Fibroblast of lung (primary cell): ENCODE measurements around the gene UGT3A2. TPM values are rescaled to one million over a fixed set of nuclear protein-coding genes. Genes with fewer than 3 reads are reported as not detected.

Experiments
- DNase-seq, 2 donors: peaks; one replicate each; pipeline versions ENCODE4 v3.0.0 to v3.0.0-alpha.2; 2010; ENCODE audit warnings: low read depth in 2 of 2
- H2AFZ ChIP-seq: 2 replicates; pipeline ENCODE4 v1.5.1; 2012; ENCODE audit warnings: low read length, control low read depth, inconsistent platforms
- H3K27ac ChIP-seq: 2 replicates; pipeline ENCODE4 v1.5.1; 2011; ENCODE audit warnings: low read length, control low read depth; ENCODE audit not compliant: insufficient read depth
- H3K27me3 ChIP-seq: 2 replicates; pipeline ENCODE4 v1.5.1; 2011; ENCODE audit warnings: mild to moderate bottlenecking, low read length; ENCODE audit not compliant: control insufficient read depth, insufficient read depth
- H3K36me3 ChIP-seq: 2 replicates; pipeline ENCODE4 v1.5.1; 2011; ENCODE audit warnings: low read length; ENCODE audit not compliant: control insufficient read depth, insufficient read depth
- H3K4me1 ChIP-seq: 2 replicates; pipeline ENCODE4 v1.5.1; 2011; ENCODE audit warnings: low read length; ENCODE audit not compliant: control insufficient read depth, insufficient read depth; ENCODE audit errors: extremely low read depth
- H3K4me2 ChIP-seq: 2 replicates; pipeline ENCODE4 v1.5.1; 2011; ENCODE audit warnings: low read length, control low read depth; ENCODE audit not compliant: insufficient read depth; ENCODE audit errors: extremely low read depth
- H3K4me3 ChIP-seq, 4 experiments: fragments of 200-600 bp in 1 of 4; sonication (generic) in 1 of 4; replicated peaks in 1 of 4; 2 replicates each; pipeline ENCODE4 v1.5.1; 2011 to 2016; ENCODE audit warnings: low read length in 4 of 4, low read depth in 3 of 4, mild to moderate bottlenecking in 3 of 4, control low read depth in 2 of 4, inconsistent platforms in 1 of 4, mixed read lengths in 1 of 4; ENCODE audit not compliant: insufficient read depth in 1 of 4; ENCODE audit errors: control extremely low read depth in 1 of 4
- H3K79me2 ChIP-seq: 2 replicates; pipeline ENCODE4 v1.5.1; 2012; ENCODE audit warnings: mild to moderate bottlenecking, low read length, inconsistent platforms; ENCODE audit not compliant: control insufficient read depth, insufficient read depth
- H3K9ac ChIP-seq: 2 replicates; pipeline ENCODE4 v1.5.1; 2011; ENCODE audit warnings: mild to moderate bottlenecking, low read length, control low read depth; ENCODE audit not compliant: insufficient read depth
- H3K9me3 ChIP-seq: 2 replicates; pipeline ENCODE4 v1.5.1; 2012; ENCODE audit warnings: low read depth, low read length; ENCODE audit not compliant: control insufficient read depth, insufficient read depth
- H4K20me1 ChIP-seq: 2 replicates; pipeline ENCODE4 v1.5.1; 2011; ENCODE audit warnings: low read length; ENCODE audit not compliant: control insufficient read depth, insufficient read depth; ENCODE audit errors: extremely low read depth
- EZH2 ChIP-seq: IDR thresholded peaks from 2 replicates; pipeline ENCODE4 v1.5.1; 2012; ENCODE audit warnings: low read length, control low read depth, mild to moderate bottlenecking; ENCODE audit errors: missing control alignments
- polyA plus RNA-seq, 2 donors: library from polyadenylated mRNA; depleted of rRNA in 1 of 2; stranded (reverse) in 1 of 2; unstranded in 1 of 2; fragments of >200 nt; gene quantifications; 2 replicates each; pipeline ENCODE4 v1.2.1, GENCODE V29; 2011 to 2012; ENCODE audit warnings: missing spikeins in 1 of 2
- total RNA-seq: library from RNA; depleted of rRNA; stranded (reverse); fragments of >200 nt; gene quantifications from 2 replicates; pipeline ENCODE4 v1.2.1, GENCODE V29; 2014
- TF ChIP-seq, protein P1 (sequence below), 2 donors: IDR thresholded peaks in 1 of 2; conservative IDR thresholded peaks in 1 of 2; 1 replicate in 1 of 2; 2 replicates in 1 of 2; pipeline ENCODE4 v1.5.1; 2011 to 2012; ENCODE audit warnings: low read length in 2 of 2, control low read depth in 1 of 2, inconsistent platforms in 1 of 2, low read depth in 1 of 2, mild to moderate bottlenecking in 1 of 2

Gene UGT3A2
- total and polyA plus RNA-seq, 2 donors (not counting 1 experiment from before 2014, with no cell fraction given) = not detected

DNA sequence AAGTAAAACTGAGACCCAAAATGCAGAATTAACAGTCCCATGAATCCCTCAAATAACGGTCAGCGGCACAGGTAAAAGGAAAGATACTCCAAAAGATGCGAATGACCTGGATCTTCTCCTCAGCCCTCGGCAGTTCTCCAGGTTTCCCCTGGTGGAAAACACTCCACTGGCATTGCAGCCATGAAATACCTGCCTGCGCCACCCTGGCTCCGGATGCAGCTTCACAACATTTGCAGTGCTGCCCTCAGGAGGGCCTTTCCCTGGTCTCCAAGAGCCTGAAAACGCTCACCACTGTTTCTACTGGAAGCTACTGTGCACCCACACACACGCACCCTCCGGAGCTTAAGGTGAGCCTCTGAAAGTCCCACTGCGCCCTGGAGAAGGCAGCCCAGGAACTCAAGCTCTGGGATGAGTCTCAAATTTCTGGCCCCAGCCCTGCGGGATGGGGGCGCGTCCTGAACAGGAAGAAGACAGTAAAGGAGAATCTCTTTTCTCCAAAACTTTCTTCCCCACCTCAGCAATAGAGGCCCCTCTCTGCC lies 612 bp downstream of the UGT3A2 start:
- TF ChIP-seq EZH2 = no peak
- TF ChIP-seq, protein P1, sequence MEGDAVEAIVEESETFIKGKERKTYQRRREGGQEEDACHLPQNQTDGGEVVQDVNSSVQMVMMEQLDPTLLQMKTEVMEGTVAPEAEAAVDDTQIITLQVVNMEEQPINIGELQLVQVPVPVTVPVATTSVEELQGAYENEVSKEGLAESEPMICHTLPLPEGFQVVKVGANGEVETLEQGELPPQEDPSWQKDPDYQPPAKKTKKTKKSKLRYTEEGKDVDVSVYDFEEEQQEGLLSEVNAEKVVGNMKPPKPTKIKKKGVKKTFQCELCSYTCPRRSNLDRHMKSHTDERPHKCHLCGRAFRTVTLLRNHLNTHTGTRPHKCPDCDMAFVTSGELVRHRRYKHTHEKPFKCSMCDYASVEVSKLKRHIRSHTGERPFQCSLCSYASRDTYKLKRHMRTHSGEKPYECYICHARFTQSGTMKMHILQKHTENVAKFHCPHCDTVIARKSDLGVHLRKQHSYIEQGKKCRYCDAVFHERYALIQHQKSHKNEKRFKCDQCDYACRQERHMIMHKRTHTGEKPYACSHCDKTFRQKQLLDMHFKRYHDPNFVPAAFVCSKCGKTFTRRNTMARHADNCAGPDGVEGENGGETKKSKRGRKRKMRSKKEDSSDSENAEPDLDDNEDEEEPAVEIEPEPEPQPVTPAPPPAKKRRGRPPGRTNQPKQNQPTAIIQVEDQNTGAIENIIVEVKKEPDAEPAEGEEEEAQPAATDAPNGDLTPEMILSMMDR (conservative IDR thresholded peaks at IDR 0.05 in 1 of 2, IDR thresholded peaks at IDR 0.05 in 1 of 2; ENCODE audit: low read depth in 1 of 2, low read length in 2 of 2) = no peak
- no peak overlapping the region for H3K9ac ChIP-seq
- no peaks in the 10 kb centered on the region for H3K36me3 ChIP-seq
- H3K4me2 ChIP-seq = no peak overlapping the region
- H3K79me2 ChIP-seq = no peaks in the 10 kb centered on the region
- no peaks in the 10 kb centered on the region for H3K4me1 ChIP-seq
- no peaks in the 10 kb centered on the region for H4K20me1 ChIP-seq
- no peak overlapping the region for H2AFZ ChIP-seq
- DNase-seq = no peak
- no peak overlapping the region for H3K4me3 ChIP-seq
- peaks cover 9% of the 10 kb centered on the region for H3K27me3 ChIP-seq
- no peaks in the 10 kb centered on the region for H3K9me3 ChIP-seq
- H3K27ac ChIP-seq = no peak overlapping the region

- no peaks in the 10 kb centered on the region for H3K4me1 ChIP-seq
- H3K4me2 ChIP-seq = no peak overlapping the region
- no peaks in the 10 kb centered on the region for H3K36me3 ChIP-seq
- DNase-seq = no peak
- H3K9me3 ChIP-seq = no peaks in the 10 kb centered on the region
- H3K27me3 ChIP-seq = no peaks in the 10 kb centered on the region
- no peak overlapping the region for H2AFZ ChIP-seq
- TF ChIP-seq, protein P1 (conservative IDR thresholded peaks at IDR 0.05 in 1 of 2, IDR thresholded peaks at IDR 0.05 in 1 of 2; ENCODE audit: low read depth in 1 of 2, low read length in 2 of 2) = no peak
- TF ChIP-seq EZH2 = no peak
- H3K9ac ChIP-seq = no peak overlapping the region
- H3K79me2 ChIP-seq = no peaks in the 10 kb centered on the region
- no peak overlapping the region for H3K27ac ChIP-seq
- no peak overlapping the region for H3K4me3 ChIP-seq
- no peaks in the 10 kb centered on the region for H4K20me1 ChIP-seq
Observed at GRCh38 chr5:36060420-36060887, 6.2 kb downstream of the UGT3A2 start.

GRCh38 chr5:36059571-36060419 lies 6.9 kb downstream of the UGT3A2 start:
- H3K79me2 ChIP-seq = no peaks in the 10 kb centered on the region
- TF ChIP-seq, protein P1 (conservative IDR thresholded peaks at IDR 0.05 in 1 of 2, IDR thresholded peaks at IDR 0.05 in 1 of 2; ENCODE audit: low read depth in 1 of 2, low read length in 2 of 2) = no peak
- TF ChIP-seq EZH2 = no peak
- no peak for DNase-seq
- no peaks in the 10 kb centered on the region for H3K9me3 ChIP-seq
- H2AFZ ChIP-seq = no peak overlapping the region
- no peaks in the 10 kb centered on the region for H4K20me1 ChIP-seq
- no peaks in the 10 kb centered on the region for H3K4me1 ChIP-seq
- no peak overlapping the region for H3K4me3 ChIP-seq
- no peak overlapping the region for H3K9ac ChIP-seq
- no peak overlapping the region for H3K4me2 ChIP-seq
- no peaks in the 10 kb centered on the region for H3K27me3 ChIP-seq
- H3K36me3 ChIP-seq = no peaks in the 10 kb centered on the region
- no peak overlapping the region for H3K27ac ChIP-seq
